Epidermal melanocyte (primary cell): ENCODE measurements around the gene CCDC194.
"Not testable (repeated sequence)": the region's sequence is repeated elsewhere in the genome, so short reads cannot be mapped to it uniquely, and the experiment has no call there.

Experiments used
- DNase-seq: peaks from one replicate; pipeline ENCODE4 v3.0.0; 2011; ENCODE audit warnings: low spot score; ENCODE audit not compliant: insufficient read length

CCDC194 gene

GRCh38 chr19:17376935-17377600 lies 16.9 kb downstream of the CCDC194 start, which contains the start of gene PLVAP:
PLVAP (minus strand) TSS chr19:17377342; CDS start chr19:17377288, 54 bp downstream.
- no peak for DNase-seq

- DNase-seq = no peak
Measured at GRCh38 chr19:17370026-17370587, 23.9 kb downstream of the CCDC194 start.

GRCh38 chr19:17365361-17365760 lies 28.6 kb downstream of the CCDC194 start:
- no peak for DNase-seq

GRCh38 chr19:17363852-17364605 lies 30.0 kb downstream of the CCDC194 start:
- not testable (repeated sequence) for DNase-seq

GRCh38 chr19:17359905-17360800 lies 33.8 kb downstream of the CCDC194 start:
- no peak for DNase-seq

- DNase-seq = no peak
Measured at GRCh38 chr19:17358395-17358794, 35.6 kb downstream of the CCDC194 start.

- no peak for DNase-seq
Measured at GRCh38 chr19:17357724-17358123, 36.3 kb downstream of the CCDC194 start.

- no peak for DNase-seq
Measured at GRCh38 chr19:17357078-17357666, 36.8 kb downstream of the CCDC194 start.

GRCh38 chr19:17353386-17353785 lies 40.6 kb downstream of the CCDC194 start:
- DNase-seq = no peak

- no peak for DNase-seq
Measured at GRCh38 chr19:17352608-17353280, 41.3 kb downstream of the CCDC194 start.

GRCh38 chr19:17351815-17352435 lies 42.1 kb downstream of the CCDC194 start:
- DNase-seq = no peak

- DNase-seq = no peak
Measured at GRCh38 chr19:17348700-17349099, 45.3 kb downstream of the CCDC194 start.

- DNase-seq = no peak
Measured at GRCh38 chr19:17347877-17348276, 46.1 kb downstream of the CCDC194 start.

GRCh38 chr19:17347361-17347760 lies 46.6 kb downstream of the CCDC194 start:
- DNase-seq = no peak

- no peak for DNase-seq
Measured at GRCh38 chr19:17346109-17346671, 47.8 kb downstream of the CCDC194 start.

GRCh38 chr19:17341845-17342244 lies 52.2 kb downstream of the CCDC194 start:
- no peak for DNase-seq

- no peak for DNase-seq
Measured at GRCh38 chr19:17341386-17341785, 52.6 kb downstream of the CCDC194 start.

- no peak for DNase-seq
Measured at GRCh38 chr19:17340871-17341357, 53.1 kb downstream of the CCDC194 start.
